SK-N-SH (cell line): Measurements from ENCODE around the gene AP4S1.

Experiments
- CHD2 ChIP-seq: fragments of 150-350 bp; IDR thresholded peaks from 2 replicates; pipeline ENCODE4 v1.6.1; 2018; ENCODE audit warnings: low read length; ENCODE audit not compliant: partially characterized antibody
- CTCF ChIP-seq: fragments of 200-600 bp; sonication (generic); IDR thresholded peaks from 2 replicates; pipeline ENCODE4 v1.6.1; 2017; ENCODE audit warnings: antibody characterized with exemption, mild to moderate bottlenecking, moderate library complexity
- FOXJ3 ChIP-seq: sonication (generic); formaldehyde crosslinking; IDR thresholded peaks from 2 replicates; pipeline ENCODE4 v1.5.1; 2020; ENCODE audit warnings: mild to moderate bottlenecking, missing genetic modification reagents
- FOXM1 ChIP-seq: IDR thresholded peaks from 2 replicates; pipeline ENCODE4 v1.4.0; 2012; ENCODE audit warnings: low read depth, mild to moderate bottlenecking
- MAX ChIP-seq: IDR thresholded peaks from 2 replicates; pipeline ENCODE4 v1.4.0; 2012; ENCODE audit warnings: low read depth
- MXI1 ChIP-seq: IDR thresholded peaks from 2 replicates; pipeline ENCODE4 v1.6.1; 2012; ENCODE audit warnings: mild to moderate bottlenecking, low read depth, low read length, improper control_type of control experiment
- NFIC ChIP-seq: IDR thresholded peaks from 2 replicates; pipeline ENCODE4 v1.4.0; 2012; ENCODE audit warnings: borderline replicate concordance
- PBX3 ChIP-seq: IDR thresholded peaks from 2 replicates; pipeline ENCODE4; 2012
- POLR2AphosphoS5 ChIP-seq: IDR thresholded peaks from 2 replicates; pipeline ENCODE4 v1.6.1; 2012; ENCODE audit warnings: low read depth, low read length
- RFX5 ChIP-seq: IDR thresholded peaks from 2 replicates; pipeline ENCODE4 v1.6.1; 2012; ENCODE audit warnings: mild to moderate bottlenecking, improper control_type of control experiment, low read length
- SIN3A ChIP-seq: IDR thresholded peaks from 2 replicates; pipeline ENCODE4 v1.6.1; 2012; ENCODE audit warnings: low read depth, mild to moderate bottlenecking, low read length, moderate library complexity, borderline replicate concordance
- TAF1 ChIP-seq: IDR thresholded peaks from 2 replicates; pipeline ENCODE4 v1.6.1; 2012; ENCODE audit warnings: low read depth, mild to moderate bottlenecking, low read length, moderate library complexity, borderline replicate concordance
- YY1 ChIP-seq: IDR thresholded peaks from 2 replicates; pipeline ENCODE4 v1.4.0; 2012; ENCODE audit warnings: low read depth, mild to moderate bottlenecking
- TF ChIP-seq, protein P1 (sequence below): IDR thresholded peaks from 2 replicates; pipeline ENCODE4 v1.6.1; 2012; ENCODE audit warnings: mild to moderate bottlenecking, low read depth, low read length, moderate library complexity

GRCh38 chr14:31078766-31079165 is 53.3 kb downstream of the AP4S1 start:
- TF ChIP-seq CTCF (no peak), POLR2AphosphoS5 (no peak), YY1 (no peak), FOXM1 (no peak), MXI1 (no peak), MAX (no peak), TAF1 (no peak), CHD2 (no peak), NFIC (no peak), RFX5 (no peak), PBX3 (no peak), SIN3A (no peak), FOXJ3 (CRISPR knock-in tag) (no peak)
- TF ChIP-seq, protein P1, sequence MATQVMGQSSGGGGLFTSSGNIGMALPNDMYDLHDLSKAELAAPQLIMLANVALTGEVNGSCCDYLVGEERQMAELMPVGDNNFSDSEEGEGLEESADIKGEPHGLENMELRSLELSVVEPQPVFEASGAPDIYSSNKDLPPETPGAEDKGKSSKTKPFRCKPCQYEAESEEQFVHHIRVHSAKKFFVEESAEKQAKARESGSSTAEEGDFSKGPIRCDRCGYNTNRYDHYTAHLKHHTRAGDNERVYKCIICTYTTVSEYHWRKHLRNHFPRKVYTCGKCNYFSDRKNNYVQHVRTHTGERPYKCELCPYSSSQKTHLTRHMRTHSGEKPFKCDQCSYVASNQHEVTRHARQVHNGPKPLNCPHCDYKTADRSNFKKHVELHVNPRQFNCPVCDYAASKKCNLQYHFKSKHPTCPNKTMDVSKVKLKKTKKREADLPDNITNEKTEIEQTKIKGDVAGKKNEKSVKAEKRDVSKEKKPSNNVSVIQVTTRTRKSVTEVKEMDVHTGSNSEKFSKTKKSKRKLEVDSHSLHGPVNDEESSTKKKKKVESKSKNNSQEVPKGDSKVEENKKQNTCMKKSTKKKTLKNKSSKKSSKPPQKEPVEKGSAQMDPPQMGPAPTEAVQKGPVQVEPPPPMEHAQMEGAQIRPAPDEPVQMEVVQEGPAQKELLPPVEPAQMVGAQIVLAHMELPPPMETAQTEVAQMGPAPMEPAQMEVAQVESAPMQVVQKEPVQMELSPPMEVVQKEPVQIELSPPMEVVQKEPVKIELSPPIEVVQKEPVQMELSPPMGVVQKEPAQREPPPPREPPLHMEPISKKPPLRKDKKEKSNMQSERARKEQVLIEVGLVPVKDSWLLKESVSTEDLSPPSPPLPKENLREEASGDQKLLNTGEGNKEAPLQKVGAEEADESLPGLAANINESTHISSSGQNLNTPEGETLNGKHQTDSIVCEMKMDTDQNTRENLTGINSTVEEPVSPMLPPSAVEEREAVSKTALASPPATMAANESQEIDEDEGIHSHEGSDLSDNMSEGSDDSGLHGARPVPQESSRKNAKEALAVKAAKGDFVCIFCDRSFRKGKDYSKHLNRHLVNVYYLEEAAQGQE, result no peak
